Thymus (tissue), 2 donors: ENCODE measurements around the gene CENATAC. TPM values are rescaled to one million over a fixed set of nuclear protein-coding genes. Genes with fewer than 3 reads are reported as not detected.

Experiments
- polyA plus RNA-seq: library from polyadenylated mRNA; stranded (reverse); fragments of 200-250 nt; gene quantifications from one replicate; pipeline ENCODE4 v1.2.3, GENCODE V29; 2013
- total RNA-seq: library from RNA; stranded (reverse); fragments of 120-200 nt; gene quantifications from one replicate; pipeline ENCODE4 v1.2.4, GENCODE V29; 2013
- donor health status: healthy.

The CENATAC gene
- total and polyA plus RNA-seq, 2 donors: 15.5 to 79.1 TPM

Other genes with a start within 250 kb of the CENATAC start
- 71.1 TPM for gene DDX6, start 207.0 kb upstream of the CENATAC start, total RNA-seq
- 54.4 TPM for gene DDX6, start 207.0 kb upstream of the CENATAC start, polyA plus RNA-seq
- 0.57 TPM for gene CXCR5, start 114.2 kb upstream of the CENATAC start, total RNA-seq
- 1.3 TPM for gene CXCR5, start 114.2 kb upstream of the CENATAC start, polyA plus RNA-seq
- gene BCL9L, start 72.2 kb upstream of the CENATAC start, total RNA-seq: 5.1 TPM
- 14.0 TPM for gene BCL9L, start 72.2 kb upstream of the CENATAC start, polyA plus RNA-seq
- gene UPK2, start 41.8 kb upstream of the CENATAC start, total RNA-seq: 0.05 TPM
- 2.9 TPM for gene UPK2, start 41.8 kb upstream of the CENATAC start, polyA plus RNA-seq
- 0.19 TPM for gene FOXR1, start 26.4 kb upstream of the CENATAC start, total RNA-seq
- not detected for gene FOXR1, start 26.4 kb upstream of the CENATAC start, polyA plus RNA-seq
- gene RPS25, start 20.2 kb downstream of the CENATAC start, total RNA-seq: 2,320 TPM
- gene RPS25, start 20.2 kb downstream of the CENATAC start, polyA plus RNA-seq: 4,489 TPM
- gene TRAPPC4, start 20.6 kb downstream of the CENATAC start, total RNA-seq: 75.9 TPM
- gene TRAPPC4, start 20.6 kb downstream of the CENATAC start, polyA plus RNA-seq: 60.4 TPM
- 8.5 TPM for gene SLC37A4, start 32.7 kb downstream of the CENATAC start, total RNA-seq
- 9.5 TPM for gene SLC37A4, start 32.7 kb downstream of the CENATAC start, polyA plus RNA-seq
- gene HYOU1, start 59.1 kb downstream of the CENATAC start, total RNA-seq: 65.6 TPM
- gene HYOU1, start 59.1 kb downstream of the CENATAC start, polyA plus RNA-seq: 35.5 TPM
- gene VPS11, start 69.7 kb downstream of the CENATAC start, total RNA-seq: 29.6 TPM
- gene VPS11, start 69.7 kb downstream of the CENATAC start, polyA plus RNA-seq: 51.4 TPM
- gene HMBS, start 86.7 kb downstream of the CENATAC start, total RNA-seq: 5.4 TPM
- gene HMBS, start 86.7 kb downstream of the CENATAC start, polyA plus RNA-seq: 15.5 TPM
- 9.6 TPM for gene DPAGT1, start 103.7 kb downstream of the CENATAC start, total RNA-seq
- 22.4 TPM for gene DPAGT1, start 103.7 kb downstream of the CENATAC start, polyA plus RNA-seq
- 4.7 TPM for gene C2CD2L, start 109.2 kb downstream of the CENATAC start, total RNA-seq
- 11.1 TPM for gene C2CD2L, start 109.2 kb downstream of the CENATAC start, polyA plus RNA-seq
- 19.5 TPM for gene HINFP, start 123.4 kb downstream of the CENATAC start, total RNA-seq
- gene HINFP, start 123.4 kb downstream of the CENATAC start, polyA plus RNA-seq: 24.0 TPM
- gene ABCG4, start 150.9 kb downstream of the CENATAC start, total RNA-seq: 0.28 TPM
- gene ABCG4, start 150.9 kb downstream of the CENATAC start, polyA plus RNA-seq: 2.8 TPM
- 5.1 TPM for gene NLRX1, start 170.6 kb downstream of the CENATAC start, total RNA-seq
- 6.5 TPM for gene NLRX1, start 170.6 kb downstream of the CENATAC start, polyA plus RNA-seq
- not detected for gene NHERF4, start 187.3 kb downstream of the CENATAC start, total RNA-seq
- gene NHERF4, start 187.3 kb downstream of the CENATAC start, polyA plus RNA-seq: 0.07 TPM
- gene CBL, start 208.2 kb downstream of the CENATAC start, total RNA-seq: 9.2 TPM
- gene CBL, start 208.2 kb downstream of the CENATAC start, polyA plus RNA-seq: 21.9 TPM